ENCODE measurements around the gene DMRT3. TPM values are rescaled to one million over a fixed set of nuclear protein-coding genes. Genes with fewer than 3 reads are reported as not detected.

The DMRT3 gene
- total and polyA plus RNA-seq, 3 donors from 2014 or later: 6.3 to 11.8 (median 6.7) TPM

- intact Hi-C loops (cut with DNase I; ENCODE audit: low total_unique reads): no loop called here
- peaks cover 11% of the 10 kb centered on the region for H3K4me1 ChIP-seq
- 3 to 7% methylated on average over 7 to 59 of the region's 92 CpGs for WGBS, 2 donors
- H3K9me3 ChIP-seq: no peaks in the 10 kb centered on the region
- H3K36me3 ChIP-seq (ENCODE audit: low read depth, missing control alignments): no peaks in the 10 kb centered on the region
- DNase-seq: no peak
- H3K27me3 ChIP-seq: no peaks in the 10 kb centered on the region
- H3K27ac ChIP-seq: no peak overlapping the region
- peak overlapping the region; percentile 39 to 61 for H3K4me3 ChIP-seq
- TF ChIP-seq CTCF (IDR thresholded peaks at IDR 0.05) (no peak), POLR2A (IDR thresholded peaks at IDR 0.05) (no peak)
Measured at GRCh38 chr9:976943-977837, 735 bp downstream of the DMRT3 start.

- intact Hi-C loops (cut with DNase I; ENCODE audit: low total_unique reads): no loop called here
- 34 to 46% methylated on average over 16 to 19 of the region's 19 CpGs for WGBS, 2 donors
- H3K27ac ChIP-seq: no peak overlapping the region
- no peaks in the 10 kb centered on the region for H3K36me3 ChIP-seq (ENCODE audit: low read depth, missing control alignments)
- H3K4me1 ChIP-seq: peaks cover 11% of the 10 kb centered on the region
- H3K4me3 ChIP-seq: peak overlapping the region in 1 of 2 donors; percentile 61
- DNase-seq: no peak
- TF ChIP-seq POLR2A (IDR thresholded peaks at IDR 0.05): no peak
- TF ChIP-seq CTCF (IDR thresholded peaks at IDR 0.05): no peak
- H3K9me3 ChIP-seq: no peaks in the 10 kb centered on the region
- H3K27me3 ChIP-seq: no peaks in the 10 kb centered on the region
Measured at GRCh38 chr9:977838-978830, 1.7 kb downstream of the DMRT3 start.

GRCh38 chr9:979983-980382 is 3.5 kb downstream of the DMRT3 start:
- no peaks in the 10 kb centered on the region for H3K27me3 ChIP-seq
- peaks cover 11% of the 10 kb centered on the region for H3K4me1 ChIP-seq
- intact Hi-C loops (cut with DNase I; ENCODE audit: low total_unique reads): no loop called here
- WGBS, 2 donors: 56 to 60% methylated on average over 2 of the region's 2 CpGs
- DNase-seq: no peak
- no peaks in the 10 kb centered on the region for H3K36me3 ChIP-seq (ENCODE audit: low read depth, missing control alignments)
- no peaks in the 10 kb centered on the region for H3K9me3 ChIP-seq
- no peak overlapping the region for H3K27ac ChIP-seq
- H3K4me3 ChIP-seq: no peak overlapping the region
- no peak for TF ChIP-seq POLR2A (IDR thresholded peaks at IDR 0.05)
- no peak for TF ChIP-seq CTCF (IDR thresholded peaks at IDR 0.05)

GRCh38 chr9:980640-981039 is 4.2 kb downstream of the DMRT3 start:
- Histone ChIP-seq H3K4me3 (no peak overlapping the region), H3K36me3 (ENCODE audit: low read depth, missing control alignments) (no peaks in the 10 kb centered on the region), H3K27ac (no peak overlapping the region), H3K9me3 (no peaks in the 10 kb centered on the region), H3K27me3 (no peaks in the 10 kb centered on the region), H3K4me1 (peaks cover 7% of the 10 kb centered on the region)
- intact Hi-C loops (cut with DNase I; ENCODE audit: low total_unique reads): no loop called here
- 44 to 65% methylated on average over 4 of the region's 4 CpGs for WGBS, 2 donors
- DNase-seq: no peak
- TF ChIP-seq POLR2A (IDR thresholded peaks at IDR 0.05) (no peak), CTCF (IDR thresholded peaks at IDR 0.05) (no peak)

All from testis (tissue), 3 donors.